HG03354 (cell line): ENCODE measurements around the gene BBS9.

Experiments
- ATAC-seq: cut with Tn5 transposase; IDR thresholded peaks from one replicate; pipeline ENCODE4 v1.9.1; 2021; ENCODE audit warnings: mild to moderate bottlenecking; ENCODE audit not compliant: unreplicated experiment, poor library complexity, severe bottlenecking

Gene BBS9

DNA sequence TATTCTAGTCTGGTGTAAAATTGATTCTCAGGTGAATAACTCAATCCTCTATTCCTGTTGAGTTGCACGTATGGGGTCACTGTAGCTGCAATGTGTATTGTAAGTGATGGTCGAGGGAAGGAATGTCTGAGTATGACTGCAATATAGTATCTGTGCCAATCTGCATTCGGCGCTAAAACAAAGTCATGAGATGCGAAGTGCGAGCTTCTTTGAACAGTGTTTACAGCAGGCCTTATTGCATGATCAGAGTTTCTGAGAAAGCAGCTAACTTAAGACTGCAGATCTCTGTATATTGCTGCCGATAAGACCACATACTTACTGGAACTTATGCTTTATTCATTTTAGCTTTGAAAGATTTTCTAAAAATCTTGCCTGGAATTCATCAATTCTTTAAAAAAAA lies 434.3 kb downstream of the BBS9 start:
- no peak for ATAC-seq

DNA sequence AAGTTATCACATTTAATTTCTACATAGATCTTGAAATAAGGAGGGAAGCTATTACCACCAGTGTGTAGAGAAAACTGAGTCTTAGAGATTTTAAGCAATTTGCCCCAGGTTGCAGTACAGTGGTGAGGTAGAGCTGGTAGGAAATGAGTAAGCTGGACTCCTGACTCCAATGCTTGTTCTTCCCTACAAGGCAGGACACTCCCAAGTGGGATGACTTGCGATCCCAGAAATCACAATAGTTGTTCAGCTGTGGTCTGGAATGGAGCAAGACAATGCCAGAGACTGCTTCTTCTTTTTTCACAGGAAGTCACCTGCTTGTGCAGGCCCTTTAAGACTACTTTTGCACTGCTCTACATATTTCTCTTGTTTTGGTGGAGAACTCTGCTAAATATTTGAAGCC lies 448.8 kb downstream of the BBS9 start:
- no peak for ATAC-seq

DNA sequence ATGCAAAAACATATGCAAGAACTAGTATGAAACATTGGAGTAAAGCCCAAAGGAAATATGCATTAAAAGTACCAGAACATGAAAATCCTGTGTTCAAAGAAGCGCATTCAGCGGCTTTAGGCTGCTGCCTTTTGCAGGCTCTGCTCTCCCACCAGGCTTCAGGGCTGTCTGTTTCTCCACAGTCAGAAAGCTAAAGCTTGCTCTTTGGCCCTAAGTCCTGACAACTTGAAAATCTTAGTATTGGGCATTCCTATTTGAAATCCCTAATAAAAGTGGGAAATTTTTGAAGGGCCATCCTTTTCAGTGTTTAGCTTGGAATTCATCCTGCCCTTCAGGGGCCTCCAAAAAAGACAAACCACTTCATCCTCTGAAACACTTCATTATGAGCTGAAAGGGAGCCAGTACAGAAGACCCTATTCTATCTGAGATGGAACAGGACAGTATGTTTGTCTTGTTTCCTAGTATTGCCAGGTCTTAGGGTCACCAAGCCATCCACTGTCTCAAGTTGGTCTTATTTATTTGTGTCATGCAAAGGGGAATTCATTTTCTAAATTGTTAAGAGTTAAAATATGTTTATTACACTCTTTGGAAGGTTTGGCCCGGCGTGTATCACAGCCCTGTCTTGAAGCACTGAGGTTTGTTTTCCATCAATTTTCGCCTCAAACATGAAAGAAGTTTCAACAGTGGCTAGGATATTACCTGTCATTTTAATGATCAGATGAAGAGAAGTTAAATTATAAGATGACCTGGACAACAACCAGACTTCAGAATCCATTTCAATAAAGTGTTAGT lies 449.7 kb downstream of the BBS9 start:
- ATAC-seq = no peak

DNA sequence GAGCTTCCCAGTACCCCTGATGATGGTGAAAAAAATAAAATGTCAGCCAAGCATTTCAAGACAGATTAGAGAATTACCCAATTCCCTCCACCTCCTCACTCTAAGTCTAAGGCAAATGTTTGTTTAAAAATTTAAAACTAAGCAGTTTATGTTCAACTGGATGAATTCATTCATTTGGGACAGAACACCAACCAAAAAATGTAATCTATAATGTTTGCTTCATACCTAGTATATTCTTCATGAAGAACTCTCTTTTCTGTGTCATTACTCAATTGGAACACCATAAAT lies 450.3 kb downstream of the BBS9 start:
- no peak for ATAC-seq

DNA sequence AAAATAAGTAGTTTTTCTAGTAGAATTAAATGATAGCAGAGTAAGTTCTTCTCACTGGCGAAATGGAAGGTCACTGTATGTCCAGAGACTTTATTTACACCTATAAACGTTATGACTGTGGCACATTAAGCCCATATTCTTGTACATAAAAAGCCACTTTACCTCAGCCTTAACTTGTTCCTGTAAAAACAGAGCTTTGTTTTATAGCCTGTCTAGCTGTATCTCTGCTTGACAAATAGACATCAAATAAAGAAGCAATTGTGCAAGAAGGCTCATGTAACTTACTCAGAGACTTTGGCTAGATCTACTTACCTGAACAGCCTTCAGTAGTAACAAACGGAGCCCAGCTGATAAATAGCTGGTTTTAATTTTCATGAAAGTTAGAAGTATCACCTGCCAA lies 451.9 kb downstream of the BBS9 start:
- ATAC-seq = no peak

DNA sequence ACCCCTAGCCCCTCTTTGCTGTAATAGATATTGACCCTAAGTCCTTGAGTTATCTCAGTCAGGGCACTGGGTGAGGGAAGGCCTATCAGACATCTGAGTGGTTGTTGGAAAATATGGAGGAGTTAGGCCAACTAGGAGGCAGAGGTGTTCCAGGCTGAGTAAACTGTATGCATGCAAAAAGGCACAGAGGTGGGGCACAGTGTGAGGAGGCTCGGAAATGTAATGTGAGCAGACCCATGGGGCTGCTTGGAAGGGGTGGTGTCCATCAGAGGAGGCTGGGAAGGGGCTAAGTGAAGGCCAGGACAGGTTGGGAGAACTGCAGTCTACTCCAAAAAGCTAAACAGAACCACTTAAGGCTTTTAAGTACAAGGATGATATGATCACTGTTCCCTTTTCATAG lies 452.7 kb downstream of the BBS9 start:
- ATAC-seq = no peak

DNA sequence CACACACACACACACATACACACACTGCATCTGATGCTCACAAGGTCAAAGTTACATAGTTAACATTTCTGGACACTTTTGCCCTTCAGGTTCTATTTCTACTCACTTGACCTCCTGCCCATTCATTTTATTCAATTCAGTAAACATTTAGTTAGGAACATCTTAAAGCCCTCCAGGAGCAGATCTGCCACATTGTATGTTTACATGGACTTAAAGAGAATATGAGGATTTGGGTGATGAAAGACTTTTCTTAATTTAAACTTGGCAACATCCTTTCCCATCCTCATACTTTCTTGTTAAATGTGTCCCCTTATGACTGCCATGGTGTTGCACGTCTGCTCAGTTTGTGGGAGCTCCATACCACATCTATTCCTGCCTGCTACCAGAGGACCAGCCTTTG lies 453.2 kb downstream of the BBS9 start:
- ATAC-seq = no peak

DNA sequence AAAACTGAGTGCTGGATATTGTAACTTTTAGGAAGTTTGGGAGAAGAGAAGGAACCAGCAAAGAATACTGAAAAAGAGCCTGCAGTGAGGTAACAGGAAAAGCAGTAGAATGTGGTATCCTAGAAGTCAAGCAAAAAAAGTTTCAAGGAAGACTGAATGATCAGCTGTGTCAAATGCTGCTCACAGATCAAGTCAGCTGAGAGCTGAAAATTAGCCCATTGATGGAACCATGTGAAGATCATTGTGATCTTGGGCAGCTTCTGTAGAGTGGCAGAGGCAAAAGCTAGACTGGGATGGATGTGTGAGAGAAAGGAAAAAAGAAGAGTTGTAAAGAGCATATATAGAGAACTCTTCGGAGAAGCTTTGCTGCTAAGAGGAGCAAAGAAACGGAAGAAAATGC lies 460.5 kb downstream of the BBS9 start:
- ATAC-seq = no peak

DNA sequence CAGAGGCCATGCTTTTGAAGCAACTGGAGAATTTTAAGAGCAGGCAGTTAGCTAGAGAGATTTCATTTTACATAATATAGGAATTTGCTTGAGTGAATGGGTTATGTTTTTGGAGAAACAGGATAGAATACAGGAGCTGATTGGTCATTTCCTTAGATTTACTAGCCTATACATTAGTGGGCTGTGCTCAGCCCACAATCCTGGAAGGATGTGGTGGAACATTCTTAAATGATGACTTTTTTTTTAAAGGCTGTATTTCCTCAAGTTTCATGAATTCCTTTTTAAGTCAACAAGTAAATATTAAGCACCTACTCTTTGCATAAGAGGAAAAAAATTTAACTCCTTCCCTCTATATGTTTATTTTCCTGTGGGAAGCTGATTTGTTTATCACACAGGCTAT lies 461.6 kb downstream of the BBS9 start:
- ATAC-seq = no peak

DNA sequence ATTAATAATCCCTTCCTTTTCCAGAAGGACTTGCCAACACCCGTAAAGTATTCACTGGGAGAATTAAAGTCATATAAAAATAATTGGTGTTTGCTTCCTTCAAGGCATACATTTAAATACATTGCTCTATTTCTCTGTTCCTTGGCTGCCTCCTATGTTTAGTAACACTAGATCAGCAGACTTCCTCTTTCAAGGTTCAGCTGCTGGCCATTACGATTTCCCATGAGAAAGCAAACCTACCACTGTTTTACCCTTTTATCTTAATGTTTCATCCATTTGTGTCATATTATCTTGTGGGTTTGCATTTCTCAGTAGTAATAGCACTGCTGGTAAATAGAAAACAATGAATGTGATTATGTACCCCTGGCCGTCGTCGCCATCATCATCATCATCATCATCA lies 462.1 kb downstream of the BBS9 start:
- no peak for ATAC-seq

DNA sequence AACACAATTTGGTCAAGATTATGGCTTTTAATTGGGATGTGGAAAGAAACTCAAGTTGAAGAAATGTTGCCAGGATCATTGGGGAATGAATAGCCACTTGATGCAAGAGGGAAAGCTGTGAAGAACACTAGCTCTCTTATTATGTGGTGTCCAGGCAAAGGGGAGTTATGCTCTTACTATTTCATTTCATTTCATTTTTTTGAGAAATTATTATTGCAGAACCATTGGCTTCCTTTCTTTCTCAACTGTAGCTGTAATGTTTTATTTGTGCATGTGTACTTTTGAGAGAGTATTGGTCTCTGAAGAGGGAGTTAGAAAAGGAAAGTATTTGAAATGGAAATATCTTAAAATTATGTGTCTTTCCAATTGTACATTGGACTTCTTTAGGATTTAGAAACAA lies 463.4 kb downstream of the BBS9 start:
- no peak for ATAC-seq

DNA sequence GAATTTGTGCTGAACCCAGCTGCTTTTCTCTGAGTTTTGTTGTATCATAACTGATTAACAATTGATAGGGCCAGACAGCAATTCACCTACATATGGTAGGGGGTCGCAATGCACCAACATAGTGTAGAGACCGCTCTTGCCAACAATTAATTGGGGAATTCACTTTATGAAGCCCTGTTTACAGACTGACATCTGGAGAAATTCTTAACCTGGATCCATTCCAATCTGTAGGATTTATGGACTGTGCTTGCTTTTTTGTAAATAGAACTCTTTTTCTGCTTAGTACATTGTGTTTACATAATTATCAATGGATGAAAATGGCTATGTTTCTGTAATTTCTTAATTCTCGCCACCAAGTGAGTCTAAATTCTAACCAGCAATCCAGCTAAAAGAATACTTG lies 464.2 kb downstream of the BBS9 start:
- ATAC-seq = no peak

DNA sequence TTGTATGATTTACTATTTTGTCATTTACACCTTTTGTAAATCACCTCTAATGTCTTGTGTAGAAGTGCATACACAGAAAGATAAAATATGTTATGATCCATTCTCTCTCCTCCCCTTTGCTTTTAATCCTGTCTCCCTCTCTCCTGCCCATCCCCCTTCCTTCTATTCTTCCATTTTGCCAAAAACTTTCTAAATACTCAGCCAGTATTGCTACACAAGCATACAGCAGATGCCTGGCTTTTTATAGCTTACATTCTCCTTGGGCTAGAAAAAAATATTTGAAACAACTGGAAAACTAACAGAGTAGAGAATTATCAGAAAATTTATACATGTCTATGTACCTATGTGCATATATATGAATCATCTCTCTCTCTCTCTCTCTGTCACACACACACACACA lies 467.3 kb downstream of the BBS9 start:
- ATAC-seq = no peak

DNA sequence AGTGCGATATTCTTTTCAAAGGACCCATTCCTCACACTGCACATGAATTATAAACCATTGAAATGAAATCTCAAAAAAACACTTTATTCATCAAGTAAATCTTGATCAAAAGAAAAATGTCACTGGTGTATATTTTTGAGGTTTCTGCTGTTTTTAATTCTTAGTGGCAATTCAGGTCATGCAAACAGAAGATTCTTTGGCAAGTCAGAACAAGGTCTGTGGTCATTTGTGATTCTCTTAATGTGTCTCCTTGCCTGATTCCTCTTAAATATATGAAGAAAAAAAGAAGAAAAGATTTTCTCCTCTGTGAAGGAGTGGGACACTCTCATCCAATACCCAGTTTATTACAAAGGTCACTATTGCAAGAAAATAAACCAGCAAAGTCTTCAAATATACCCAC lies 467.8 kb downstream of the BBS9 start:
- no peak for ATAC-seq

DNA sequence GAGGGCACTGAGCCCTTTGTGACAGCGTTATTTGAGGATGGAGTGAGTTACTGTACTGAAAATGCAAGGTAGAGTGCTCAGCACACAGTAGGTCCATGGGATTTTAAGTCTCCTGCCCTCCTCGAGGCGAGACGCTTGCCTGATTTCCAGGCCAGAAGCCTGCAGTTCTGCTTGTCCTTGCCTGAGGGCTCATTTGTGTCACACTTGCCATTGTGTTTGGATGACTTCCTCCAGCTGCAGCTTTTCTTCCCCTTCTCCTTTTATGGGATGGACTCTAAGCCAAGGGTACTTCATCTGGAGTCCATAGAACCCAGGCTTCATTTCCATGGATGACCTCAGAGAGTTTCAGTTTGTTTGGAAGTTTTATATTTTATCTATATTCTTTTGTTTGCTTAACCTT lies 471.7 kb downstream of the BBS9 start:
- ATAC-seq = no peak

DNA sequence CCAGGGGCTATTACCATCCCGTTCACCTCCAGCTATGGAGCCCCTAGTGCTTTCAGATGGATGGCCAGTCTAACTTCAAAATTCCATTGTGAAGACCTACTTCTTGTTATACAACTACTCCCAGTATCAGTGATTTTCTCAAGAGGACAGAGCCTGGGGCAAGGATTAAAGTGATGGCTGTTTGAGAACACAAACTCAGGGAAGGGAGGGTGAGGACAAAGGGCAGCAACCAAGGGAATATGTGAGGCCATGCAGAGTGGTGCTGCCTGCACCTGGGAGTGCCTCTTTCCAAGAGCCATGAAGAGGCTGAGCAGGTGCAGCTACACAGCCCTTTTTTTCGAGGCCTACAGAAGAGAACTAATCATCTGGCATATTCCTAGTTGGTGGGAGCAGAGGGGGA lies 472.5 kb downstream of the BBS9 start:
- no peak for ATAC-seq

DNA sequence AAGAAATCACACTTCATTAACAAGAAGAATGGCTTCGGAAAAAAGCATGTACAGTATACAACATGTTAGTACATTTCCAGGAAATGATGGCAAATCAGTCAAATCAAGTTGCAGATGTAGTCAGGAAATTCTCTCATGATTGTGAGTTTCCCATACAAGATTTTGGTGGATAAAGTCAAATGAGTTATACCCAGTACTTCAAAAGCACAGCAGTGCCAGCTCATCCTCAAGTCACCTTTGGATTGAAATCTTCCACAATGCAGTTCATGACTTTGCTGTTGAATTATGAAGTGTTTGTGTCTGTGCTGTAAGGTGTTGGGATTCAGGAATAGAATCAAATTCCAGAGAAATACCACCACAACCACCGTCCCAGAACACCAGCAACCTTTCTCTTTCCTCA lies 474.7 kb downstream of the BBS9 start:
- ATAC-seq = no peak

DNA sequence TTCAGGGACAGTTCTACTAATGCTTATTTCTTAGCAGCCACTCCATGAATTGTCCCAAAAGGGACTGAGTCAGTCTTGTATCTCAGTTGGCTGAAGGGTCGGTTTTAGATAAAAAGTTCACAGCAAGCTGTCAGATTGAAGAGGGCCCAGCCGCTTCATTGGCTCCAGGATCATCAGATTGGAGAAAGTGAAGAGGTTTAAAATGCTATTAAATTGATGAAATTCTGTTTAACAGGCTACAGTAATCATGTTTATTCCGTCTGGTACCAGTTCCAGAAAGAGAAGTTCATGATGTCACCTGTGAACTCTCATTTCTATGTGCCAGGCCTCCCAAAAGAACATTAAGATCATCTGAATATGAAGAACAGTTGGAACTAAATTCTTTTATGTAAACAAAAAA lies 481.6 kb downstream of the BBS9 start:
- no peak for ATAC-seq

DNA sequence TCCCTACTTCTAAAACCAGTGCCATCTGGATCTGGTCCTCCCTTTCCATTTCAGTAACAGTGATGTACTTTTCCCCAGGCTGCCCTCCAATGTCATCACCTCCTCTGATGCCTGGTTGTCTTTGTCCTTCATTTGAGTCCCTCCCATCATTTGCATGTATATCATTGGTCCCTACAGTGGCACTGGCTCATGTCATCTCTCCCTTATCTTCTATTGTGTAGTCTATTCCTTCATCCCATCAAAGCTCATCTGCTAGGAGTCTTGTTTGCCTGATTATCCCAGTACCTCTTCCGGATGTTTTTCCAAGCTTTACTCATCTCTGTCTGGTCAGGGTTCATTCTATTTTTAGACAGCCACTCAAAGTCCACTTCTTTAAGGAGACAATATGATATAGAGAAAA lies 483.1 kb downstream of the BBS9 start:
- ATAC-seq = no peak

DNA sequence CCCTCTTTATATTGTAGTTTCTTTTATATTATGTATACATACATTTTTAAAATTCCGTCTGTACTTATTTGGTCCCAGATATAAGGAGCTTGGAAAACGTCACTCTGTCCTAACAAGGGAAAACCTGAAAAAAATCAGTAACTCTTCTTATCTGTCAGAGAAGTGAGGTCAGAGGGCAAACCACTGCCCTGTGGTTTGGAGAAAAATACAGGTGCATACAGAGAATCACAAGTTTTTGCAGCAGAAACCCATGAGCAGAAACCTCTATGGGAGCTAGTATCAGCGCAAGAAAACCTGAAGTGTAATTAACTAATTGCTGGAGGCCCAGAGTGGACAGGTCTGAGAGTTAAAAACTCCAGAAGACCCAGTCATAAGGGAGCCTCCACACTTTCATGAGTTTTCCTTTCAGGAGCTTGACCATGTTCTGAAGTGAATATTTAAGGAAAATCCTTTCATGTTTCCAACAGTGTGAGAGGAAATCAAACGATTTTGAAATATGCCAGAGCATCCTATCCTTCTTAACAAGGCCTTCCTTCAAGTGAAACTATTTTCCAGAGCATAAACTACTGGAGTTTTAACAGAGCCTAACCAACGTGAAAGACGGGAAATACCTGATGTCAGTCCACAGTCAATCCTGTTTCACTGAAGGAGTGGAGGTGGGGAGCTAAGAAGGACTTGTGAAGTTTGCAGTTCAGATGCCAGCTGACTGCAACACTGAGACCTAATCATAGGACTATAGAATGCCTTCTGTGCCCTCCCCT lies 485.2 kb downstream of the BBS9 start:
- no peak for ATAC-seq

DNA sequence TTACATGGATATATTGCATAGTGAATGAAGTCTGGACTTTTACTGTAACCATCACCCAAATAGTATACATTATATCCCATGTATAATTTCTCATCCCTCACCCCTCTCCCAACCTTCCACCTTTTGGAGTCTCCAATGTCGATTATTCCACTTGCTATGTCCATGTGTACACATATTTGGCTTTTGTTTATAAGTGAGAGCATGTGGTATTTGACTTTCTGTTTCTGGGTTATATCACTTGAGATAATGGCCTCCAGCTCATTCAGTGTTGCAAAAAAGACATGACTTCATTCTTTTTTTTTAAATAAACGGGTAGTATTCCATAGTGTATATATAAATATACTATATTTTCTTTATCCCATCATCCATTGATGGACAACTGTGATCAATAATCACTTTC lies 487.4 kb downstream of the BBS9 start:
- no peak for ATAC-seq

DNA sequence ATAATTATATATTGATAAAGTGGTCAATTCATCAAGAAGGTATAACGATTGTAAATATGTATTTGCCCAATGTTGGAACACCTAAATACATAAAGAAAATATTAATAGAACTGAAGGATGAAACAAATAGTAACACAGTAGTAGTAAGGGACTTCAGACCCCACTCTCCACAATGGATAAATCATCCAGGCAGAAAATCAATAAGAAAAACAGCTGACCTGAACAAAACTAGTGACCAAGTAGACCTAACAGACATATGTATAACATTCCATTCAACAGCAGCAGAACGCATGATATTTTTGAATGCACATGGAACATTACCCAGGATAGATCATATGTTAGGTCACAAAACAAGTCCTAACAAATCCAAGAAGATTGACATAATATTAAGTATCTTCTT lies 489.9 kb downstream of the BBS9 start:
- no peak for ATAC-seq
